Measurements from ENCODE around the gene TANK.
"Not testable (repeated sequence)": the region's sequence is repeated elsewhere in the genome, so short reads cannot be mapped to it uniquely, and the experiment has no call there.

TANK gene

DNA sequence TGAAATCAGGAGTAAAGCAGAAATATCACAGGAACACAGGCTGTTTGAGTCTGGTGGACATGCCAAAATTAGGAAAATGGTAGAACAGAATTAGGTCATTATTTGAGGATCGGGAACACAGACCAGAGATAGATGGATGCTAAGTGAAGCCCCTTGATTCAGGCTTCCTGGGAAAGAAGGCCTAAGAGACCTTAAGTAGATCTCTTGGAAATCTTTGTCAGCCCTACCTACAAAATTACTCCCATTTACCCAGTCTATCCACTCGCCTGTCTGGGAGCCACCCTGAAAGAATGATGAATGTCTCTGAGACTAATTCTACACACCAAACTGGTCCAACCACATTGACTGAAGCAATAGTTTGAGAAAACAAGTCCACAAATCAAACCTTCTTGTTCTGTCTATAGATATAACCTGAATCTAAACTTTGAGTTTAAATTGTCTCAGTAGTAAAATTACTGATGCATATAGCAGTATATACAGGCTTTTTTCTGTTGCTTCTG, 36.6 kb upstream of the TANK start:
- H3K4me3 ChIP-seq (replicated peaks in 1 of 2; ENCODE audit: low read depth in 2 of 2, low read length in 2 of 2): no peak overlapping the region
- TF ChIP-seq, protein P1, sequence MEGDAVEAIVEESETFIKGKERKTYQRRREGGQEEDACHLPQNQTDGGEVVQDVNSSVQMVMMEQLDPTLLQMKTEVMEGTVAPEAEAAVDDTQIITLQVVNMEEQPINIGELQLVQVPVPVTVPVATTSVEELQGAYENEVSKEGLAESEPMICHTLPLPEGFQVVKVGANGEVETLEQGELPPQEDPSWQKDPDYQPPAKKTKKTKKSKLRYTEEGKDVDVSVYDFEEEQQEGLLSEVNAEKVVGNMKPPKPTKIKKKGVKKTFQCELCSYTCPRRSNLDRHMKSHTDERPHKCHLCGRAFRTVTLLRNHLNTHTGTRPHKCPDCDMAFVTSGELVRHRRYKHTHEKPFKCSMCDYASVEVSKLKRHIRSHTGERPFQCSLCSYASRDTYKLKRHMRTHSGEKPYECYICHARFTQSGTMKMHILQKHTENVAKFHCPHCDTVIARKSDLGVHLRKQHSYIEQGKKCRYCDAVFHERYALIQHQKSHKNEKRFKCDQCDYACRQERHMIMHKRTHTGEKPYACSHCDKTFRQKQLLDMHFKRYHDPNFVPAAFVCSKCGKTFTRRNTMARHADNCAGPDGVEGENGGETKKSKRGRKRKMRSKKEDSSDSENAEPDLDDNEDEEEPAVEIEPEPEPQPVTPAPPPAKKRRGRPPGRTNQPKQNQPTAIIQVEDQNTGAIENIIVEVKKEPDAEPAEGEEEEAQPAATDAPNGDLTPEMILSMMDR (IDR thresholded peaks at IDR 0.05; ENCODE audit: low read depth, low read length): no peak
- no peak for DNase-seq (ENCODE audit: low read depth in 2 of 2)

DNA sequence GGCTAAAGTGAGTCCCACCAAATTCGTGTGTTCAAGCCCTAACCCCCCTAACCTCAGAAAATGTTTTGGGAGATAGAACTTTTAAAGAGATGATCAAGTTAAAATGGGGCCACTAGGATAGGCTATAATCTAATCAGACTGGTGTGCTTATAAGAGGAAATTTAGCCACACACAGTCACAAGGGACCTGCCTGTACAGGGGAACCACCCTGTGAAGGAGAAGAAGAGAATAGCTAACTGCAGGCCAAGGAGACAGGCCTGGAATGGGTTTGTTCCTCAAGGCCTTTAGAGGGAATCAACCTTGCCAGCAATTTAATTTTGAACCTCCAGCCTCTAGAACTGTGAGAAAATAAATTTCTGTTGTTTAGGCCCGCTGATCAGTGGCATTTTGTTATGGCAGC, 36.0 kb upstream of the TANK start:
- no peak overlapping the region for H3K4me3 ChIP-seq (replicated peaks in 1 of 2; ENCODE audit: low read depth in 2 of 2, low read length in 2 of 2)
- TF ChIP-seq, protein P1 (IDR thresholded peaks at IDR 0.05; ENCODE audit: low read depth, low read length): no peak
- no peak for DNase-seq (ENCODE audit: low read depth in 2 of 2)

GRCh38 chr2:161128885-161129284, 31.3 kb upstream of the TANK start:
- TF ChIP-seq, protein P1 (IDR thresholded peaks at IDR 0.05; ENCODE audit: low read depth, low read length): no peak
- no peak for DNase-seq (ENCODE audit: low read depth in 2 of 2)
- no peak overlapping the region for H3K4me3 ChIP-seq (replicated peaks in 1 of 2; ENCODE audit: low read depth in 2 of 2, low read length in 2 of 2)

GRCh38 chr2:161130354-161130753, 29.9 kb upstream of the TANK start:
- H3K4me3 ChIP-seq (replicated peaks in 1 of 2; ENCODE audit: low read depth in 2 of 2, low read length in 2 of 2): no peak overlapping the region
- TF ChIP-seq, protein P1 (IDR thresholded peaks at IDR 0.05; ENCODE audit: low read depth, low read length): no peak
- no peak for DNase-seq (ENCODE audit: low read depth in 2 of 2)

GRCh38 chr2:161131074-161131680, 29.1 kb upstream of the TANK start:
- no peak for DNase-seq (ENCODE audit: low read depth in 2 of 2)
- H3K4me3 ChIP-seq (replicated peaks in 1 of 2; ENCODE audit: low read depth in 2 of 2, low read length in 2 of 2): no peak overlapping the region
- TF ChIP-seq, protein P1 (IDR thresholded peaks at IDR 0.05; ENCODE audit: low read depth, low read length): no peak

- H3K4me3 ChIP-seq (replicated peaks in 1 of 2; ENCODE audit: low read depth in 2 of 2, low read length in 2 of 2): no peak overlapping the region
- no peak for DNase-seq (ENCODE audit: low read depth in 2 of 2)
- TF ChIP-seq, protein P1 (IDR thresholded peaks at IDR 0.05; ENCODE audit: low read depth, low read length): no peak
Measured at GRCh38 chr2:161131804-161132203, 28.4 kb upstream of the TANK start.

- DNase-seq (ENCODE audit: low read depth in 2 of 2); H3K4me3 ChIP-seq (replicated peaks in 1 of 2; ENCODE audit: low read depth in 2 of 2, low read length in 2 of 2): not testable (repeated sequence)
Measured at GRCh38 chr2:161132384-161132783, 27.8 kb upstream of the TANK start.

Data from cardiac fibroblast (primary cell).